Glutamatergic neuron (in vitro differentiated cells): ENCODE results near the gene TMEM125. TPM values are rescaled to one million over a fixed set of nuclear protein-coding genes. Genes with fewer than 3 reads are reported as not detected.

Source experiments
- DNase-seq: peaks from one replicate; pipeline ENCODE4 v3.0.0; 2022
- H3K27ac Mint-ChIP-seq: one replicate; pipeline ENCODE4 v1.8.0; 2020; ENCODE audit warnings: mild to moderate bottlenecking, mixed read lengths, inconsistent platforms; ENCODE audit not compliant: unreplicated experiment
- H3K27me3 Mint-ChIP-seq: one replicate; pipeline ENCODE4 v1.8.0; 2020; ENCODE audit warnings: mild to moderate bottlenecking, moderate library complexity, mixed read lengths, inconsistent platforms; ENCODE audit not compliant: unreplicated experiment
- H3K36me3 Mint-ChIP-seq: one replicate; pipeline ENCODE4 v1.8.0; 2020; ENCODE audit warnings: mild to moderate bottlenecking, mixed read lengths, inconsistent platforms; ENCODE audit not compliant: unreplicated experiment
- H3K4me1 Mint-ChIP-seq: one replicate; pipeline ENCODE4 v1.8.0; 2020; ENCODE audit warnings: mild to moderate bottlenecking, low read depth, mixed read lengths, inconsistent platforms; ENCODE audit not compliant: unreplicated experiment
- H3K4me3 Mint-ChIP-seq: one replicate; pipeline ENCODE4 v1.8.0; 2020; ENCODE audit warnings: mild to moderate bottlenecking, mixed read lengths, inconsistent platforms; ENCODE audit not compliant: unreplicated experiment
- H3K9me3 Mint-ChIP-seq: one replicate; pipeline ENCODE4 v1.8.0; 2020; ENCODE audit warnings: mild to moderate bottlenecking, moderate library complexity, mixed read lengths, inconsistent platforms; ENCODE audit not compliant: unreplicated experiment
- CTCF ChIP-seq: fragments of 200-600 bp; sonication (generic); IDR thresholded peaks from one replicate; pipeline ENCODE4 v1.5.0; 2021; ENCODE audit not compliant: partially characterized antibody, unreplicated experiment
- total RNA-seq: library from RNA; stranded (reverse); fragmentation: NEBNext Ultra II Directional; extraction: Animal tissue kit (Norgen Biotek cat#: 25700); gene quantifications from one replicate; pipeline ENCODE4 v1.2.1, GENCODE V29; 2021; ENCODE audit not compliant: unreplicated experiment

TMEM125 gene
- total RNA-seq, 1 donor from 2014 or later = not detected

DNA sequence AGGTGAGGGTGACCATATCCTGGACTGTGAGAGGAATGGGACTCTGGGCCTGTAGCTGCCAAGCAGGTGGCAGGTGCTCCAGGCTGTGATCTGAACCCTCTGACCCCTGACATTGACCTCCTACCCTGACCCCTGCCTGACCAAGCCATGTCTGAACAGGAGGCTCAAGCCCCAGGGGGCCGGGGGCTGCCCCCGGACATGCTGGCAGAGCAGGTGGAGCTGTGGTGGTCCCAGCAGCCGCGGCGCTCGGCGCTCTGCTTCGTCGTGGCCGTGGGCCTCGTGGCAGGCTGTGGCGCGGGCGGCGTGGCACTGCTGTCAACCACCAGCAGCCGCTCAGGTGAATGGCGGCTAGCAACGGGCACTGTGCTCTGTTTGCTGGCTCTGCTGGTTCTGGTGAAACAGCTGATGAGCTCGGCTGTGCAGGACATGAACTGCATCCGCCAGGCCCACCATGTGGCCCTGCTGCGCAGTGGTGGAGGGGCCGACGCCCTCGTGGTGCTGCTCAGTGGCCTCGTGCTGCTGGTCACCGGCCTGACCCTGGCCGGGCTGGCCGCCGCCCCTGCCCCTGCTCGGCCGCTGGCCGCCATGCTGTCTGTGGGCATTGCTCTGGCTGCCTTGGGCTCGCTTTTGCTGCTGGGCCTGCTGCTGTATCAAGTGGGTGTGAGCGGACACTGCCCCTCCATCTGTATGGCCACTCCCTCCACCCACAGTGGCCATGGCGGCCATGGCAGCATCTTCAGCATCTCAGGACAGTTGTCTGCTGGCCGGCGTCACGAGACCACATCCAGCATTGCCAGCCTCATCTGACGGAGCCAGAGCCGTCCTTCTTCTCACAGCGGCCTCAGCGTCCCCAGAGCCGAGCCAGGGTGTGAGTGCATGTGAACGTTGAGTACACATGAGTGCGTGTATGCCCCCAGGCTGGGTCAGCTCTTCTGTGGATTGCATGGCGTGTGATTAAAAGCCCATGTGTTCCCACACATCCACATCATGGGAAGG, 3.1 kb downstream of the TMEM125 start:
- H3K27me3 Mint-ChIP-seq = peaks cover 3% of the 10 kb centered on the region
- peaks cover 7% of the 10 kb centered on the region for H3K4me1 Mint-ChIP-seq
- H3K9me3 Mint-ChIP-seq = peaks cover 7% of the 10 kb centered on the region
- no peaks in the 10 kb centered on the region for H3K36me3 Mint-ChIP-seq
- no peak overlapping the region for H3K4me3 Mint-ChIP-seq
- H3K27ac Mint-ChIP-seq = no peak overlapping the region
- no peak for TF ChIP-seq CTCF
- DNase-seq = no peak

GRCh38 chr1:43273708-43274107, 3.9 kb downstream of the TMEM125 start:
- H3K27me3 Mint-ChIP-seq = peaks cover 3% of the 10 kb centered on the region
- no peaks in the 10 kb centered on the region for H3K36me3 Mint-ChIP-seq
- DNase-seq = no peak
- peaks cover 7% of the 10 kb centered on the region for H3K4me1 Mint-ChIP-seq
- TF ChIP-seq CTCF = no peak
- no peak overlapping the region for H3K4me3 Mint-ChIP-seq
- H3K9me3 Mint-ChIP-seq = peaks cover 7% of the 10 kb centered on the region
- no peak overlapping the region for H3K27ac Mint-ChIP-seq

DNA sequence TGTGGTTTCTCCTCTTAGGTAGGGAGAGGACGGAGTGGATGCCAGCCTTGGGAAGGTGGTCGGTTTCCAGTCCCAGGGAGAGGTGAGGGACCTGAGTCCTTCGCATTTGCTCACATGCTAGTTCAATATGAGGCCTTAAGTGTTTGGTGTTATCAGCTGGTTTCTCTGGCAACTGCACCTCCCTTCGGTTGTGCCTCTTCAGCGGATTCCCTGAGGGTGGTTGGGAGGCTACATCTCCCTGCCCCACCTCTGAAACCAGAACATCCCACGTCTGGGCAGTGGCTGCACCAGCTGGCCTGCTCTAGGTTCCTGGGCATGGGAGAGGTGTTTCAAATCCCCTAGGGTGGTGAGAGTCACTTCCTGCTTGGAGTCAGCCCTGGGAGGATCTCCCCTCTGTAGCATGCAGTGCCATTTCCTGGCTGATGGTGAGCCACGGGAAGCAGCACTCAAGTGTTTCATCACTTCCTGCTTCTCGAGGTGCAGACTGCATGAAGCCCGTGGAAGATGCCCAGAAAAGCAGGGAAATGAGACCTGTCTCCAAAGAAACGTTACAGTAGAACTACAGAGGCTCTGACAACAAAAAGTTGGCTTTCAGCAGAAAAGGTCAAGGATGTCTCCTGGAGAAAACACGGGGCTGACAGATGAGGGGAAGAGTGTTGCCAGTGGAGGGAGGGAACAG, 4.5 kb downstream of the TMEM125 start:
- no peaks in the 10 kb centered on the region for H3K36me3 Mint-ChIP-seq
- no peak for TF ChIP-seq CTCF
- peaks cover 3% of the 10 kb centered on the region for H3K27me3 Mint-ChIP-seq
- no peak overlapping the region for H3K4me3 Mint-ChIP-seq
- no peak for DNase-seq
- peaks cover 7% of the 10 kb centered on the region for H3K4me1 Mint-ChIP-seq
- no peak overlapping the region for H3K27ac Mint-ChIP-seq
- H3K9me3 Mint-ChIP-seq = peaks cover 7% of the 10 kb centered on the region

DNA sequence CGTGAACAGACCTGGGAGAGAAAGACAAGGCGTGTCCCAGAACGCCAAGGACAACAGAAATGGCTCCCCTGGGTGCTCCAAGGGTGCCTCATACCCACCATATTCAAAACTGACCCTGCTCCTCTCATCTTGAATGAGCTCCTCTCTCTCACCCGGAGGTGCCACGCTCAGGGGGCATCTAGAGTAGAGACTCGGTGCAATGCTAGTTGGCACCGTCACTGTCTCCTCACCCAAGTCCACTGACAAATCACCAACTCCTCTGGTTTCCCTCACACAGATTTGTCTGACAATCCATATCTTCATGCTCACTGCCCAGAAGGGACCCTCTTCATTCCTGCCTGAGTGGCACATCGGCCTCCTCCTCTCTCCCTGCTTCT, 5.0 kb downstream of the TMEM125 start:
- Mint-ChIP-seq H3K27me3 (peaks cover 3% of the 10 kb centered on the region), H3K4me3 (no peak overlapping the region), H3K27ac (no peak overlapping the region)

More for the DNA sequence above, 5.0 kb downstream of the TMEM125 start:
- H3K9me3 Mint-ChIP-seq = peaks cover 7% of the 10 kb centered on the region
- TF ChIP-seq CTCF = no peak
- DNase-seq = no peak
- peaks cover 5% of the 10 kb centered on the region for H3K4me1 Mint-ChIP-seq
- H3K36me3 Mint-ChIP-seq = no peaks in the 10 kb centered on the region
